Mammary epithelial cell (primary cell): ENCODE results near the gene NTNG1.

Experiments used
- CTCF ChIP-seq, 2 donors: IDR thresholded peaks in 1 of 2; conservative IDR thresholded peaks in 1 of 2; 2 replicates each; pipeline ENCODE4 v1.5.1; 2011 to 2012; ENCODE audit warnings: inconsistent platforms in 2 of 2, low read length in 2 of 2, mild to moderate bottlenecking in 2 of 2, control low read depth in 1 of 2, low read depth in 1 of 2; ENCODE audit not compliant: insufficient read depth in 1 of 2; ENCODE audit errors: extremely low read depth in 1 of 2
- EZH2 ChIP-seq: IDR thresholded peaks from 2 replicates; pipeline ENCODE4 v1.6.1; 2012; ENCODE audit warnings: low read length, inconsistent platforms, borderline replicate concordance

- TF ChIP-seq CTCF (conservative IDR thresholded peaks at IDR 0.05 in 1 of 2, IDR thresholded peaks at IDR 0.05 in 1 of 2; ENCODE audit: extremely low read depth in 1 of 2, insufficient read depth in 1 of 2, low read depth in 1 of 2, low read length in 2 of 2) (no peak), EZH2 (no peak)
Observed at GRCh38 chr1:107202007-107202406, 61.2 kb downstream of the NTNG1 start.
